Measurements from ENCODE around the gene PIAS1. TPM values are rescaled to one million over a fixed set of nuclear protein-coding genes. Genes with fewer than 3 reads are reported as not detected.
"Not testable (repeated sequence)": the region's sequence is repeated elsewhere in the genome, so short reads cannot be mapped to it uniquely, and the experiment has no call there.

The PIAS1 gene
- total RNA-seq, 1 donor from 2014 or later: 12.0 TPM

DNA sequence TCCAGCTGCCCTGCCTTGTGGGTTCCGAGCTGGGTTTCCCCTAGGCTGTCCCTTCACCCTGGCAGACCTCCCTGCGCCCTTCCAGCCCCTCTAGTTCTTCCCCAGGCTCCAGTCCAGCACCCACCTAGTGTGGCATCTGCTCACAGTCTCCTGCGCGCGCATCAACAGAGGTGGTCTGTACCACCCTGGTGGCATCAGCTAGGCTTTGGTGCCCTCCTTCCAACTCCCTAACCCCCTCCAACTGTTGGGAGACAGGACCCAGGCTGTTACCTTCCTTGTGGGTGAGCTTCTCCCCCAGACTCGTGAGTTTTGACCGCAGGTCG is 143.0 kb downstream of the PIAS1 start:
- no peak for DNase-seq (ENCODE audit: low read depth)
- TF ChIP-seq, protein P1, sequence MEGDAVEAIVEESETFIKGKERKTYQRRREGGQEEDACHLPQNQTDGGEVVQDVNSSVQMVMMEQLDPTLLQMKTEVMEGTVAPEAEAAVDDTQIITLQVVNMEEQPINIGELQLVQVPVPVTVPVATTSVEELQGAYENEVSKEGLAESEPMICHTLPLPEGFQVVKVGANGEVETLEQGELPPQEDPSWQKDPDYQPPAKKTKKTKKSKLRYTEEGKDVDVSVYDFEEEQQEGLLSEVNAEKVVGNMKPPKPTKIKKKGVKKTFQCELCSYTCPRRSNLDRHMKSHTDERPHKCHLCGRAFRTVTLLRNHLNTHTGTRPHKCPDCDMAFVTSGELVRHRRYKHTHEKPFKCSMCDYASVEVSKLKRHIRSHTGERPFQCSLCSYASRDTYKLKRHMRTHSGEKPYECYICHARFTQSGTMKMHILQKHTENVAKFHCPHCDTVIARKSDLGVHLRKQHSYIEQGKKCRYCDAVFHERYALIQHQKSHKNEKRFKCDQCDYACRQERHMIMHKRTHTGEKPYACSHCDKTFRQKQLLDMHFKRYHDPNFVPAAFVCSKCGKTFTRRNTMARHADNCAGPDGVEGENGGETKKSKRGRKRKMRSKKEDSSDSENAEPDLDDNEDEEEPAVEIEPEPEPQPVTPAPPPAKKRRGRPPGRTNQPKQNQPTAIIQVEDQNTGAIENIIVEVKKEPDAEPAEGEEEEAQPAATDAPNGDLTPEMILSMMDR (conservative IDR thresholded peaks at IDR 0.05; ENCODE audit: low read depth, low read length): no peak
- no peak overlapping the region for H3K4me3 ChIP-seq (ENCODE audit: low read depth, low read length)

DNA sequence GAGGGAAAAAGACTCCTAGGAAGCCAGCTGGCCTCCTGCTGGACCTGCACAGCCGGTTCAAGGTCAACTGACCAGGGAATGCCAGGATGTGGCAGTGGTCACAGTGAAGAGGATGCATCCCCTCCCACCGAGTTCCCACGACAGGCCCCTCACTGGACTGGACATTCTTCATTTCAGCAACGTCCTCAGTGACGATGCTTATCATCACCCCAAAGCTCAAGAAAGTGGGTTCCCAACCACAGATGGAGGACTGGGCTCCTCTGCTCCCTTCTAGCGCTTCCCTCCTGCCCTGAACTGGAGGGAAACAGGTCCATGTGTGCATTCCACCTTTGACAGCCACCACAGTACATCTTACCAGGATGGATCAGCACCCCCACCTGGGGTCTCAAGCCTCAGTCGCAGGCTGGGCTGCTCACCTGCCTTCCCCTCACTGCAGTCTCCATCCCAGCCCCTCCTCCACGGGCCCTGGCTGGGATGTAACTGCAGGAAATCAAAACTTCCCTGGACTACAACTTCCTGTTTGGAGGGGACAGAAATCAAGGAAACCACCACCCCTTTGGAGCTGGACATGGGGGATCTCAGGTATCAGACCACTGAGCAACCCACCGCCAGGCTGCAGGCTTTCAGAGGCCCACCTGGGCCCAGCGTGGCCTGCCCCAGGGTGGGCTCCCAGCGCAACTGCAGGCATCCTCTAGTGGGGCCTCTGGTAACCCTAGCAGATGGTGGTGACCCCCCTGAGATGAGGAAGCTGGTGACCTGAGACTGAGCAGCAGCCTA is 143.7 kb downstream of the PIAS1 start:
- H3K4me3 ChIP-seq (ENCODE audit: low read depth, low read length): no peak overlapping the region
- TF ChIP-seq, protein P1 (conservative IDR thresholded peaks at IDR 0.05; ENCODE audit: low read depth, low read length): no peak
- DNase-seq (ENCODE audit: low read depth): no peak

DNA sequence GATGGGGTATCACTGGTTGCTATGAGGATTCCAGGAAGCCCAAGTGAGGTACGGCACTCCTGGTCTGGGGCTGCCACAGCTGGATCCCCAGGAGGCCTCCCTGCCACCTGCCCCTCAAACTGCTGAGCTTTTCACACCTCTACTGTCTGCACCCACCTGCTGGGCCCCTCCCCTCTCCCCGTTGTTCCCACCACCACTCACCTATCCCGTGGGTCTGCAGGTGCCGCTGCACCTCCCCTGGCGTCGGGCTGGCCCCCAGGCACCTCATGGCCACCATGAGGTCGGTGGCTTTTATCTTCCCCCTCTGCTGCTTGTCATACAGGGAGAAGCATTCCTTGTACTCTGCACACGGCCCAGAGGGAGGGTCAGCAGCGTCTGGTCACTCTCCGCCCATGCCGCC is 145.2 kb downstream of the PIAS1 start:
- no peak for DNase-seq (ENCODE audit: low read depth)
- H3K4me3 ChIP-seq (ENCODE audit: low read depth, low read length): no peak overlapping the region
- TF ChIP-seq, protein P1 (conservative IDR thresholded peaks at IDR 0.05; ENCODE audit: low read depth, low read length): no peak

DNA sequence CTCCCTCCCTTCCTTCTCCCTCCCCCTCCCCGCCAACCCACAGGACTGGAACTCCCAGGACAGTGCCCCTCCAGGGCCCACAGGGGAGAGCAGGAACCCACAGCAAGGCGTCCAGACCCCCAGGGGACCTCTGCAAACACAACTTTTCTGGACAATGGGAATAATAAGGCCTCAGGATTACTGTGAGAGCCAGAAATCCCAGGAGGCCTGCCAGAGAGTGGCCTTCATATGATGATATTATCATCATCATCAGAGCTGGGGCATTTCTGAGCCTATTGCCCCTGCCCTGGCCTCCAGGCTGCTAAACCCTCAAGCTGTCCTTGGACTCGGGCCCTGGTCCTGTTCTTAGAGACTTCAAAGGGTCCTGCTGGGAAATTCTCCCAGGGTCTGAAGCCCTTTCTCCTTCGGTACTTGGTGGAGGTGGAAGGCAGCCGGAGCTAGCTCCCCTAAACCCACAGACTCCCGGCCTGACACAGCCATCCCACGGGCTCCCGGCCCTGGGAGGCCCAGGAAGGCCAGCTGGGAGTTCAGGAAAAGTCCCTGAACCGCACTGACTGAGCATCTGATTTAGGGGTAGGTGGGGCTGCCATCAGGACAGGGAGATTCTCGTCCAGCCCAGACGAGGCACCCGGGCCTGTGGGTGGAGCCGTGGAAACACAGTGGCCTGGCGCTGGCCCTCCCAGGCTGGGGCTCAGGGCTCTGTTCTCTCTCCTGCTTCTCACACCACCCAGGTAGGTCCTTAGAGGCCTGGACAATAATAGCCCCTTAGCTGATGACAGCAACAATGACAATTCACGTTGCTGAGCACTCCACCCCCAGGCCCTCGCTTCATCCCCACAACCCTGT is 146.1 kb downstream of the PIAS1 start:
- DNase-seq (ENCODE audit: low read depth): no peak
- TF ChIP-seq, protein P1 (conservative IDR thresholded peaks at IDR 0.05; ENCODE audit: low read depth, low read length): no peak
- H3K4me3 ChIP-seq (ENCODE audit: low read depth, low read length): no peak overlapping the region

DNA sequence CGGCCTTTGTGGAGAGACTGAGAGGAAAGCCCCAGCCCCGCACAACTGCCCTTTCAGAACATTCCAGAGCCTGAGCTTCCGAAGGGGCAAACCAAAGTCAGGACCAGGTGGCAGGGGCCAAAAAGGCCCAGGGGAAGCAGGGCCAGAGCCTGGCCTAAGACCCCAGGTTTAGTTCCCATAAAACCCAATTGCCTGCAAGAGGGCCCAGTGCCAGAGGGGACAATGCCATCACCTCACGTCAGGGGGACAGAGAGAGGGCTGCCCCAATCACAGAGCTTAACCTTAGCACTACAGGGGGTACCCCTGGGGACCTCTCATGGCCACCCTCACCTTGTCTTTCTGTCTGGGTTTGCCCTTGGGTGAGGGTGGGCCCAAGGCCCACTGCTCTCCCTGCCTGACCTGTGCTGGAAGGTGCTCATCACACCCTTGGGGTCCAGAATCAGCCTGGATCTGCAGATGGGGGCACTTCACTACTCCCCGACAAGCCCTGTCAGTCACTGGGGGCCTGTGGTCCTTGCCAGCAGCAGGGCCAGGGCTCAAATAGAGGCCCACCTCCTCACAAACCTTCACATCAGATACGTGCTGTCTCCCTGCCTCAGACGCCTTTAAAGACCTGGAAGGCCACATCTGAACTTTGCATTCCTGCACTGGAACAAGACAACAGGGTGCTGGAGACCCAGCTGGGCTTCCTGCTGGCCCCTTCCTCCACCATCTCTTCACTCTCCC is 147.2 kb downstream of the PIAS1 start:
- TF ChIP-seq, protein P1 (conservative IDR thresholded peaks at IDR 0.05; ENCODE audit: low read depth, low read length): no peak
- DNase-seq (ENCODE audit: low read depth): no peak
- H3K4me3 ChIP-seq (ENCODE audit: low read depth, low read length): no peak overlapping the region

DNA sequence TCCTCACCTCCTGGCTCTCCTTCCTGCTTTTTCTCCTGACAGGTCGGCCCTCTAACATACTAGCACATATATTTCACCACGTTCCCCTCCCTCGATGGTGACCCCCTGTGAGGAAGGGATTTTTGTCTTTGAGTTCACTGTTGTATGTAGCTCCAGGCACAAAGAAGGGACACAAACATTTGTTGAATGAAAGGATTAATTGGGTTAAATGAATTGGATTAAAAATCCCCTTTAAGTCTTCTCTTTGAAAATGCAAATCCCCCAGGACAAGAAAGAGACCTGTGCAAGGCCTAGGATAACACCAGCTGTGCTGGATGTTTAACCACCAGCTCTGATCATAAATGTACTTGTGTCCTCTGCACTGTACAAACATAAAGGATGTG is 147.8 kb downstream of the PIAS1 start:
- DNase-seq (ENCODE audit: low read depth): no peak
- TF ChIP-seq, protein P1 (conservative IDR thresholded peaks at IDR 0.05; ENCODE audit: low read depth, low read length): no peak
- H3K4me3 ChIP-seq (ENCODE audit: low read depth, low read length): no peak overlapping the region

DNA sequence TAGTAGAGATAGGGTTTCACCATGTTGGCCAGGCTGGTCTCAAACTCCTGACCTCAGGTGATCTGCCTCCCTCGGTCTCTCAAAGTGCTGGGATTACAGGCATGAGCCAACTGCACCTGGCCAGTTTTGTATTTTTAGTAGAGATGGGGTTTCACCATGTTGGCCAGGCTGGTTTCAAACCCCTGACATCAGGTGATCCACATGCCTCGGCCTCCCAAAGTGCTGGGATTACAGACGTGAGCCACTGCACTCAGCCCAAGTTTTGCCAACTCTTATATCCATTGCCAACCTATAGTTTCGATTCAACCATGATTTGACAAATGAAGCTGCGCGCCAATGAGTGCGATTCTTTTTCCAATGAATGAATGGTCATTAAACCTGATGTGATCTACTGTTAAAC is 148.9 kb downstream of the PIAS1 start:
- not testable (repeated sequence) for H3K4me3 ChIP-seq (ENCODE audit: low read depth, low read length)

More for the DNA sequence above, 148.9 kb downstream of the PIAS1 start:
- not testable (repeated sequence) for DNase-seq (ENCODE audit: low read depth)
